Keratinocyte (primary cell): Measurements from ENCODE around the gene RRAGD. TPM values are rescaled to one million over a fixed set of nuclear protein-coding genes. Genes with fewer than 3 reads are reported as not detected.

Experiments used
- DNase-seq: peaks from one replicate; pipeline ENCODE4 v3.0.0-alpha.2; 2011; ENCODE audit warnings: low read depth, missing footprints, low spot score
- FAIRE-seq: peaks from 2 replicates; lab custom pipeline; 2011; peaks lifted over from hg19 to GRCh38; lab: Jason Lieb, UNC
- H2AFZ ChIP-seq: 2 replicates; pipeline ENCODE4 v1.6.0; 2012; ENCODE audit warnings: low read length, control low read depth, inconsistent platforms; ENCODE audit not compliant: control insufficient read depth
- H3K27ac ChIP-seq: 2 replicates; pipeline ENCODE4 v1.5.1; 2011; ENCODE audit warnings: low read length; ENCODE audit not compliant: control insufficient read depth, insufficient read depth
- H3K27me3 ChIP-seq: 3 replicates; pipeline ENCODE4 v1.6.0; 2011; ENCODE audit warnings: low read length; ENCODE audit not compliant: control insufficient read depth, insufficient read depth; ENCODE audit errors: extremely low read depth
- H3K36me3 ChIP-seq, 2 experiments: 2 replicates in 1 of 2; 3 replicates in 1 of 2; pipeline ENCODE4 v1.5.1; 2011; ENCODE audit warnings: low read length in 2 of 2, mild to moderate bottlenecking in 1 of 2; ENCODE audit not compliant: control insufficient read depth in 2 of 2, insufficient read depth in 2 of 2; ENCODE audit errors: extremely low read depth in 1 of 2
- H3K4me1 ChIP-seq: 3 replicates; pipeline ENCODE4 v1.5.1; 2011; ENCODE audit warnings: low read length; ENCODE audit not compliant: control insufficient read depth, insufficient read depth; ENCODE audit errors: extremely low read depth
- H3K4me2 ChIP-seq: 3 replicates; pipeline ENCODE4 v1.6.0; 2011; ENCODE audit warnings: low read depth, low read length; ENCODE audit not compliant: control insufficient read depth, insufficient read depth; ENCODE audit errors: extremely low read depth
- H3K4me3 ChIP-seq, 3 experiments: fragments of 200-600 bp in 1 of 3; sonication (generic) in 1 of 3; 2 replicates in 2 of 3; 3 replicates in 1 of 3; pipeline ENCODE4 v1.5.1; 2011 to 2016; ENCODE audit warnings: low read length in 3 of 3, mild to moderate bottlenecking in 3 of 3, control low read depth in 2 of 3, inconsistent platforms in 1 of 3, low read depth in 1 of 3, mixed read lengths in 1 of 3, mixed run types in 1 of 3, moderate library complexity in 1 of 3; ENCODE audit not compliant: control insufficient read depth in 2 of 3, insufficient read depth in 2 of 3; ENCODE audit errors: extremely low read depth in 1 of 3
- H3K79me2 ChIP-seq: 2 replicates; pipeline ENCODE4 v1.6.0; 2012; ENCODE audit warnings: low read length; ENCODE audit not compliant: control insufficient read depth, insufficient read depth
- H3K9ac ChIP-seq: 3 replicates; pipeline ENCODE4 v1.6.0; 2011; ENCODE audit warnings: low read length; ENCODE audit not compliant: control insufficient read depth, insufficient read depth; ENCODE audit errors: extremely low read depth
- H3K9me1 ChIP-seq: 3 replicates; pipeline ENCODE4 v1.6.0; 2011; ENCODE audit warnings: low read length; ENCODE audit not compliant: control insufficient read depth, insufficient read depth; ENCODE audit errors: extremely low read depth
- H3K9me3 ChIP-seq: 2 replicates; pipeline ENCODE4 v1.5.1; 2012; ENCODE audit warnings: low read depth, low read length; ENCODE audit not compliant: control insufficient read depth
- H4K20me1 ChIP-seq: 3 replicates; pipeline ENCODE4 v1.6.0; 2011; ENCODE audit warnings: low read length; ENCODE audit not compliant: control insufficient read depth, insufficient read depth; ENCODE audit errors: extremely low read depth
- CTCF ChIP-seq, 3 experiments: IDR thresholded peaks in 1 of 3; conservative IDR thresholded peaks in 1 of 3; optimal IDR thresholded peaks in 1 of 3; 2 replicates in 2 of 3; 3 replicates in 1 of 3; pipeline versions ENCODE3 to v1.5.1; 2011; ENCODE audit warnings: low read length in 3 of 3, mild to moderate bottlenecking in 3 of 3, moderate library complexity in 2 of 3, control low read depth in 1 of 3, inconsistent platforms in 1 of 3; ENCODE audit not compliant: insufficient read depth in 2 of 3; ENCODE audit errors: extremely low read depth in 1 of 3
- EZH2 ChIP-seq: IDR thresholded peaks from one replicate; pipeline ENCODE4 v1.6.1; 2012; ENCODE audit warnings: inconsistent platforms, mild to moderate bottlenecking, low read length, moderate library complexity
- dilution Hi-C: fragments of 300-500 bp; cut with MboI; formaldehyde crosslinking; loops from one replicate; pipeline ENCODE4 v1.7.0; 2020; ENCODE audit warnings: low sequenced_read_pairs; ENCODE audit not compliant: extremely low pct_ligation_motif_present
- polyA plus RNA-seq, 5 experiments: library from polyadenylated mRNA; depleted of rRNA in 3 of 5; stranded (reverse) in 3 of 5; stranded (forward) in 1 of 5; unstranded in 1 of 5; fragments of >200 nt; gene quantifications; 1 replicate in 1 of 5; 2 replicates in 3 of 5; 3 replicates in 1 of 5; pipeline versions ENCODE4 v1.2.1 to v1.2.3, GENCODE V29; 2011 to 2012; ENCODE audit warnings: missing spikeins in 2 of 5, low read depth in 1 of 5, low replicate concordance in 1 of 5

The RRAGD gene
- polyA plus RNA-seq, 1 donor (not counting 4 experiments of a cell fraction or from before 2014, with no cell fraction given) = 0.18 TPM

DNA sequence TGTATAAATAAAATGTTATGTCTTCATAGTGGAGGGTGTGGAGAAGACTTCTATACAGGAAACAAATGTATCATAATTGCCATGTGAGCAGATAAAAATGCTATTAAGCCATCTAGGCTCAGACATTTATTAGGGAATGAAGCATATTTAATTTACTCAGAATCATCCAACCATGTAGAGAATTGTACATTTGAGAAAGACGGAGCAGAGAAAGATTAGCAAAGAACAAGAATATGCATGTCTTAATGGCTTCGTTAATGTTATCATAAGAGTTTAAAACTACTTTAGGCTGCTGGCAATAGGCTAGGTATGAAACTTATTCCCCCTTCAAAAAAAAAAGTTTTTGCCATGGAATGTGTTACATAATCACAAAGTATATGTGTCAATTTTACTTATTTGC, 26.9 kb upstream of the RRAGD start:
- dilution Hi-C loops = loop anchor here (10.0 kb wide), 1 partner anchor 186 kb away; no protein-coding TSS in a partner anchor
- FAIRE-seq = no peak
- H3K9me3 ChIP-seq = no peaks in the 10 kb centered on the region

GRCh38 chr6:89438248-89438647, 26.2 kb upstream of the RRAGD start:
- no peaks in the 10 kb centered on the region for H3K9me3 ChIP-seq
- dilution Hi-C loops = loop anchor here (10.0 kb wide), 1 partner anchor 187 kb away; no protein-coding TSS in a partner anchor
- H3K36me3 ChIP-seq = no peaks in the 10 kb centered on the region
- H3K4me3 ChIP-seq = no peak overlapping the region
- no peaks in the 10 kb centered on the region for H3K79me2 ChIP-seq
- no peaks in the 10 kb centered on the region for H4K20me1 ChIP-seq
- TF ChIP-seq EZH2 (no peak), CTCF (optimal IDR thresholded peaks at IDR 0.05 in 1 of 3, IDR thresholded peaks at IDR 0.05 in 1 of 3, conservative IDR thresholded peaks at IDR 0.05 in 1 of 3; ENCODE audit: extremely low read depth in 1 of 3, insufficient read depth in 2 of 3, low read length in 3 of 3) (no peak)
- DNase-seq (no peak), FAIRE-seq (no peak)
- no peak overlapping the region for H3K9ac ChIP-seq
- no peaks in the 10 kb centered on the region for H3K9me1 ChIP-seq
- H3K4me1 ChIP-seq = peaks cover 5% of the 10 kb centered on the region
- H2AFZ ChIP-seq = no peak overlapping the region
- peaks cover 12% of the 10 kb centered on the region for H3K27me3 ChIP-seq
- no peak overlapping the region for H3K27ac ChIP-seq
- no peak overlapping the region for H3K4me2 ChIP-seq

More for the DNA sequence above, 26.9 kb upstream of the RRAGD start:
- Histone ChIP-seq H2AFZ (no peak overlapping the region), H3K9ac (no peak overlapping the region), H3K27me3 (peaks cover 6% of the 10 kb centered on the region), H3K4me2 (no peak overlapping the region), H3K4me3 (no peak overlapping the region), H3K9me1 (no peaks in the 10 kb centered on the region), H3K27ac (no peak overlapping the region), H4K20me1 (no peaks in the 10 kb centered on the region), H3K79me2 (no peaks in the 10 kb centered on the region), H3K36me3 (no peaks in the 10 kb centered on the region), H3K4me1 (peaks cover 5% of the 10 kb centered on the region)
- TF ChIP-seq CTCF (optimal IDR thresholded peaks at IDR 0.05 in 1 of 3, IDR thresholded peaks at IDR 0.05 in 1 of 3, conservative IDR thresholded peaks at IDR 0.05 in 1 of 3; ENCODE audit: extremely low read depth in 1 of 3, insufficient read depth in 2 of 3, low read length in 3 of 3) (no peak), EZH2 (no peak)
- DNase-seq = no peak
